HL-60 (cell line): ENCODE results near the gene TMEM239.

ENCODE experiments used
- DNase-seq, 2 experiments: peaks; one replicate each; pipeline ENCODE4 v3.0.0-alpha.2; 2010 to 2020; ENCODE audit warnings: low read depth in 1 of 2, low spot score in 1 of 2
- H3K27ac ChIP-seq: fragments of 250-450 bp; sonication (Bioruptor Pico); replicated peaks from 2 replicates; pipeline ENCODE4 v1.5.1; 2020; ENCODE audit warnings: mild to moderate bottlenecking, moderate library complexity
- H3K27me3 ChIP-seq: fragments of 250-450 bp; sonication (Bioruptor Pico); 2 replicates; pipeline ENCODE4 v1.5.1; 2021; ENCODE audit warnings: mild to moderate bottlenecking, moderate library complexity; ENCODE audit not compliant: insufficient read depth, poor library complexity, severe bottlenecking
- H3K4me3 ChIP-seq: replicated peaks from 2 replicates; pipeline ENCODE4 v1.5.1; 2011; ENCODE audit warnings: mild to moderate bottlenecking, control low read depth, low read length; ENCODE audit not compliant: insufficient read depth
- GABPA ChIP-seq: IDR thresholded peaks from 2 replicates; pipeline ENCODE4 v1.6.1; 2012; ENCODE audit warnings: low read depth
- POLR2AphosphoS5 ChIP-seq: IDR thresholded peaks from 2 replicates; pipeline ENCODE4 v1.6.1; 2012; ENCODE audit warnings: low read depth
- SPI1 ChIP-seq: IDR thresholded peaks from 2 replicates; pipeline ENCODE4 v1.6.1; 2012; ENCODE audit warnings: low read depth, mild to moderate bottlenecking, borderline replicate concordance
- TF ChIP-seq, protein P1 (sequence below): IDR thresholded peaks from one replicate; pipeline ENCODE4 v1.5.1; 2011; ENCODE audit warnings: low read length, control low read depth, inconsistent platforms; ENCODE audit not compliant: insufficient read depth
- TF ChIP-seq, protein P2 (sequence below): IDR thresholded peaks from 2 replicates; pipeline ENCODE4 v1.6.1; 2012; ENCODE audit warnings: low read depth; ENCODE audit not compliant: insufficient replicate concordance

Gene TMEM239

DNA sequence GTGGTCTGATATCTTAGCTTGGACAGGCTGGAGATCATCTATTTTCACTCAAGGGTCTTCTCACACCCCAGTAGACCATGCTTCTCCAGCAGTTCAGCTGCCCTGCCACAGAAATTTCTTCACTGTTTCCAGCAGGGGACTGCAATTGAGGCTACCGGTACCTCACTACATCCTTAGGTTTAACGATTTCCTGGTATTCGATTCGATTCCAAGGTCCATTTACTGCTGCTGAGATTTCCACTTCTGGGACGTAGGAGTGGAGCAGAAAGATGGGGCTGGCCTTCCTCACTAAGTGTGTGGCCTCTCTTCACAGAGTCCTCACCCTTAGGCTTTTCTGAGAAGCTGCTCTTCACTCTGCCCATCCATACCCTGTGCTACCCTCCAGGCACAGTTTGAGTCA, 30.5 kb downstream of the TMEM239 start:
- no peak overlapping the region for H3K27ac ChIP-seq
- H3K4me3 ChIP-seq, result no peak overlapping the region
- no peak for DNase-seq
- TF ChIP-seq SPI1, result no peak
- TF ChIP-seq, protein P1, sequence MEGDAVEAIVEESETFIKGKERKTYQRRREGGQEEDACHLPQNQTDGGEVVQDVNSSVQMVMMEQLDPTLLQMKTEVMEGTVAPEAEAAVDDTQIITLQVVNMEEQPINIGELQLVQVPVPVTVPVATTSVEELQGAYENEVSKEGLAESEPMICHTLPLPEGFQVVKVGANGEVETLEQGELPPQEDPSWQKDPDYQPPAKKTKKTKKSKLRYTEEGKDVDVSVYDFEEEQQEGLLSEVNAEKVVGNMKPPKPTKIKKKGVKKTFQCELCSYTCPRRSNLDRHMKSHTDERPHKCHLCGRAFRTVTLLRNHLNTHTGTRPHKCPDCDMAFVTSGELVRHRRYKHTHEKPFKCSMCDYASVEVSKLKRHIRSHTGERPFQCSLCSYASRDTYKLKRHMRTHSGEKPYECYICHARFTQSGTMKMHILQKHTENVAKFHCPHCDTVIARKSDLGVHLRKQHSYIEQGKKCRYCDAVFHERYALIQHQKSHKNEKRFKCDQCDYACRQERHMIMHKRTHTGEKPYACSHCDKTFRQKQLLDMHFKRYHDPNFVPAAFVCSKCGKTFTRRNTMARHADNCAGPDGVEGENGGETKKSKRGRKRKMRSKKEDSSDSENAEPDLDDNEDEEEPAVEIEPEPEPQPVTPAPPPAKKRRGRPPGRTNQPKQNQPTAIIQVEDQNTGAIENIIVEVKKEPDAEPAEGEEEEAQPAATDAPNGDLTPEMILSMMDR, result no peak
- no peak for TF ChIP-seq GABPA
- TF ChIP-seq, protein P2, sequence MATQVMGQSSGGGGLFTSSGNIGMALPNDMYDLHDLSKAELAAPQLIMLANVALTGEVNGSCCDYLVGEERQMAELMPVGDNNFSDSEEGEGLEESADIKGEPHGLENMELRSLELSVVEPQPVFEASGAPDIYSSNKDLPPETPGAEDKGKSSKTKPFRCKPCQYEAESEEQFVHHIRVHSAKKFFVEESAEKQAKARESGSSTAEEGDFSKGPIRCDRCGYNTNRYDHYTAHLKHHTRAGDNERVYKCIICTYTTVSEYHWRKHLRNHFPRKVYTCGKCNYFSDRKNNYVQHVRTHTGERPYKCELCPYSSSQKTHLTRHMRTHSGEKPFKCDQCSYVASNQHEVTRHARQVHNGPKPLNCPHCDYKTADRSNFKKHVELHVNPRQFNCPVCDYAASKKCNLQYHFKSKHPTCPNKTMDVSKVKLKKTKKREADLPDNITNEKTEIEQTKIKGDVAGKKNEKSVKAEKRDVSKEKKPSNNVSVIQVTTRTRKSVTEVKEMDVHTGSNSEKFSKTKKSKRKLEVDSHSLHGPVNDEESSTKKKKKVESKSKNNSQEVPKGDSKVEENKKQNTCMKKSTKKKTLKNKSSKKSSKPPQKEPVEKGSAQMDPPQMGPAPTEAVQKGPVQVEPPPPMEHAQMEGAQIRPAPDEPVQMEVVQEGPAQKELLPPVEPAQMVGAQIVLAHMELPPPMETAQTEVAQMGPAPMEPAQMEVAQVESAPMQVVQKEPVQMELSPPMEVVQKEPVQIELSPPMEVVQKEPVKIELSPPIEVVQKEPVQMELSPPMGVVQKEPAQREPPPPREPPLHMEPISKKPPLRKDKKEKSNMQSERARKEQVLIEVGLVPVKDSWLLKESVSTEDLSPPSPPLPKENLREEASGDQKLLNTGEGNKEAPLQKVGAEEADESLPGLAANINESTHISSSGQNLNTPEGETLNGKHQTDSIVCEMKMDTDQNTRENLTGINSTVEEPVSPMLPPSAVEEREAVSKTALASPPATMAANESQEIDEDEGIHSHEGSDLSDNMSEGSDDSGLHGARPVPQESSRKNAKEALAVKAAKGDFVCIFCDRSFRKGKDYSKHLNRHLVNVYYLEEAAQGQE, result no peak
- no peak for TF ChIP-seq POLR2AphosphoS5
- no peaks in the 10 kb centered on the region for H3K27me3 ChIP-seq

DNA sequence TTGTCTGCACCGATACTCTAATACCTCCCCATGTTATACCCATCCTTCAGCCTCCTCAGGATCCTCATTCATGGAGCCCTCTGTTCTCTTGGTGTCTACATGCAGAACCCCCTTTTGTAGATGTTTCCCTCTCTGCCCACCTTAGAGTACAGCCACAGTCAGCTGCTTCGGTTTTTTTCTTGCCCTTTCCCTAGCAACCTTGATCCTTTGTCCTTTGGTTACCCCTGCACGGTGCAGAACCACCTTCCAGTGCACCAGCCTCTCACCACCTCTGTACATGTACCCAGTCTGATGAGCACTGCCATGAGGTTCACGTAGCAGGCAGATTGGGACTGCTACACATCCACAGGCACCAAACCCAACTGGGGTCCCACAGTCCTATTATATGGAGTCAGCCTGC, 31.6 kb downstream of the TMEM239 start:
- no peaks in the 10 kb centered on the region for H3K27me3 ChIP-seq
- H3K27ac ChIP-seq, result no peak overlapping the region
- no peak for DNase-seq
- no peak for TF ChIP-seq GABPA
- TF ChIP-seq, protein P2, result no peak
- no peak for TF ChIP-seq SPI1
- no peak for TF ChIP-seq POLR2AphosphoS5
- no peak overlapping the region for H3K4me3 ChIP-seq

DNA sequence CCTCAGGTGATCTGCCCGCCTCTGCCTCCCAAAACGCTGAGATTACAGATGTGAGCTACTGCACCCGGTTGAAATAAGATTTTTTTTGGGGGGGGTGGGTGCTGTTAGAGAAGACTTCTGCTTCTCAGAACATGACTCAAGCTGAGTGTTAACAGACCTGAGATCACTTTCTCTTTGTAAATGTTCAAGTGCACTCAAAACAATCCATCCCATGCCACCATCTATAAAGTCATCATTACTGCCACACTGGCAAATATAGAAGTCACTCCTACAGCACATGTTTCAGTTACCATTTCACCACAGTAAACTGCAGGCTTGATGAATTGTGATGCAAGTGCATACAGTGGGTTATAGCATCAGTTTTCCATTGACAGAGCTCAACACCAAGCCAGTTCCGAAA, 33.4 kb downstream of the TMEM239 start:
- no peak for DNase-seq
- no peak for TF ChIP-seq GABPA
- TF ChIP-seq, protein P1, result no peak
- no peak for TF ChIP-seq POLR2AphosphoS5
- no peak for TF ChIP-seq SPI1
- TF ChIP-seq, protein P2, result no peak
- Histone ChIP-seq H3K27me3 (no peaks in the 10 kb centered on the region), H3K4me3 (no peak overlapping the region), H3K27ac (no peak overlapping the region)
